A204.1 (cell line): ENCODE measurements around the gene RASGRF2.
"Not testable (repeated sequence)": the region's sequence is repeated elsewhere in the genome, so short reads cannot be mapped to it uniquely, and the experiment has no call there.

Experiments
- FAIRE-seq: peaks from 2 replicates; lab custom pipeline; 2012; peaks lifted over from hg19 to GRCh38; lab: Jason Lieb, UNC

RASGRF2 gene

DNA sequence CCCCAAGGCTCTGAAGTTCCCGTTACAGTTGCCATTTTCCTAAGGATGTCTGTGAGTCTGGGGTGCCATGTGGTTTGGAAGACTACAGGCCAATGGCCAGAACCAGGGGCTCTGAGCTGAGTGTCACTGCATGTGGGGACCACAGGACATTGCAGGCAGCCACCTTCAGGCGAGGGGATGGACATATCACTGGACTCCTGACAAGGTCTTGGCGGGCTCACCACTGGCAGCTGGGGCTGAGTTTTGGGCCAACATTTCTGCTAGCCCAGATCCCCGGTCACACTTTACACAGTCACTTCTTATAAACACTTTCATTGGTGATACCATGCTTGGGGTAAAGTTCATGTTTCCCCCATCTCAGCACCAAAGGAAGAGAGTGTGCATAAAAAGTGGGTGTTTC, 109.8 kb downstream of the RASGRF2 start:
- no peak for FAIRE-seq

- FAIRE-seq: no peak
Observed at GRCh38 chr5:81070571-81071255, 110.5 kb downstream of the RASGRF2 start.

- no peak for FAIRE-seq
Observed at GRCh38 chr5:81075041-81075440, 114.9 kb downstream of the RASGRF2 start.

DNA sequence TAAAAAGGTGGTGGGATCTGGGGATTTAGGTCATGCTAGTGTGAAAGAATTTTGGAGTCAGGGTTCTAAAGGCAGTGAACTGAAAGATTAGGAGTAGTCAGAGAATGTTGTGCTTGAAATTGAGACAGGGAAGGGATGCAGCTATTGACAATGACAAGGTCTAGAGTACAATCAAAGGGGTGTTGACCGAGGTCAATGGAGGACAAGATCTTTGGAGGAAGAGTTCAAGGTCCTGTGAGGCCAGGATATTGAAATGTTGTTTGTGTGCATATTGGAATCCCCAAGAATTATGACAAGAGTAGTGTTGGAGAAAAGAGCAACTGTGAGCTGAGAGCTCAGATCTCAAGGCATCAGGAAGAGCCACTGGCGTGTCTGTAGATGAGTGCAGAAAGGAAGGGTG, 116.9 kb downstream of the RASGRF2 start:
- no peak for FAIRE-seq

DNA sequence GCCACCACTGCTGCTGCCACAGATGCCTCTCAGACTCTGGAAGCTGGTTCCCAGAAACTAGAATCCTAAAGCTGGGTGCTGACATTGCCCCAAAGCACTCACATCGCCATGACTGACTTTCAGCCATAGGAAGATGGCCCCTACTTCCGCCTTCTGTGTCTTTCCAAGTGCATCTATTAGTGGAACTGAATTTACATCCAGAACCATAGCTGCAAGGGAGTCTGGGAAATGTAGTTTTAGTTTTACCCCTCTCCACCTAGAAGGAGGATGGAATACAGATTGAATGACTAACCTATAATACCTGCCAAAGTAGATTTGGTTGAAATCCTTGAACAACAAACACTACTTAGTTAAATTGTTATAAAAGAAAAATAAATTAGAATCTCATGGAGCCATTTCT, 118.8 kb downstream of the RASGRF2 start:
- FAIRE-seq: no peak

GRCh38 chr5:81080809-81081460, 120.8 kb downstream of the RASGRF2 start:
- no peak for FAIRE-seq

DNA sequence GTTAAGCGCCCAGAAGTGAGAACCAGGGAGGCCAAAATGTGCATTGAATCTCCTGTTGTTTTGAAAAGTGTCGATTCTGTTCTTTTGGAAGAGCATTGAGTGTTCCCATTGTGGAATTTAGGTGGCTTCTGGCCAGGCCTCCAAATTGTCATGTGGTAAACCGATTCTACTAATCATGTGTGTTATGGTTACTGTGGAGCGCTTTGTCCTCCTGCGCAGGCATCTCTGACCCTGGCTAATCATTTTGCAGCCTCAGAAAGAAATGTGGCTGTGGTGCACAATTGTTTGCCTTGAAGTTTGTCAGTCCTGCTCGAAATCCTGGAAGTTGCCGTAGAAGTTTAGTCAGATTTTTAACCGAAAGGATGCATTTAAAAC, 121.3 kb downstream of the RASGRF2 start:
- no peak for FAIRE-seq

GRCh38 chr5:81086881-81087281, 126.7 kb downstream of the RASGRF2 start:
- FAIRE-seq: no peak

DNA sequence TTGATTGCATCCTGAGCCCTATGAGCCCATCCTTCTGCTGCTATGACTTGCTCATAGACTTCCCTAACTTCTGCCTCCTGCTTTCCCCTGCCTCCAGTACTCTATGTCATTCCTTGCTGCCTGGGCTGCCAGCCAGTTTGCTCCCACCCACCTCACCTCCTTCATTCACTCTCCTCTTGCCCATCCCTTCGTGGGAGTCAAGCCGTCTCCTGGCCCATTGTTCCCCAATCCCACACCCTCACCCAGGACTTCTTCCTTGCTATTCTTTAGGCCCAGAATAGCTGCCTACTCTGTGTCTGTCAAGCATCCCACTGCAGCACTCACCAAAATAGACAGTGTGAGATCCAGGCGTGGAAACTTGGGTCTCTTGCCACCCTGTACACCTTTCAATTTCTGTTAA, 131.0 kb downstream of the RASGRF2 start:
- no peak for FAIRE-seq

DNA sequence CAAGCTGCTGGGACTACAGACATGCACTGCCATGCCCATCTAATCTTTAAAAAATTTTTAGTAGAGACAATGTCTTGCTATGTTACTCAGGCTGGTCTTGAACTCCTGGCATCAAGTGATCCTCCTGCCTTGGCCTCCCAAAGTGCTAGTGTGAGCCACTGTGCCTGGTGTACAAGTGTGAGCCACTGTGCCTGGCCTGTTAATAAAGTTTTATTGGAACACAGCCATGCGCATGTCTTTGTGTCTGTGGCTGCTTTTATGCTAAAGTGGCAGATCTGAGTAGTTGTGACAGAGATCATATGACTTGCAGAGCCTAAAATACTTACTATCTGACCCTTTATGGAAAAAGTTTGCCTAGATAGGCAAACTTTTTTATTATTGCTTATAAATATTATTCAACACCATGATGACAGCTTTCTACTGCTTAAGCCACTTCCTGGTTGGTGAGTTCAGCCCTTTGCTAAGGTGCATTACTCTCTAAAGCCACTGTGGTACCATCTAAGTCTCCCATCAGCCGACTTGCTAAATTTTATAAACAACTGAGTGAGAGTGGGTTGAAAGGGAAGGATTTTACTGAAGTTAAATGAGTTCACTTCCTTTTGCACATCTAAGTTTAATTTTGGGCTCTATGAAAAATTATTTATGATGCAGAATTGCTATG, 133.5 kb downstream of the RASGRF2 start:
- no peak for FAIRE-seq

- no peak for FAIRE-seq
Observed at GRCh38 chr5:81095835-81096234, 135.7 kb downstream of the RASGRF2 start.

DNA sequence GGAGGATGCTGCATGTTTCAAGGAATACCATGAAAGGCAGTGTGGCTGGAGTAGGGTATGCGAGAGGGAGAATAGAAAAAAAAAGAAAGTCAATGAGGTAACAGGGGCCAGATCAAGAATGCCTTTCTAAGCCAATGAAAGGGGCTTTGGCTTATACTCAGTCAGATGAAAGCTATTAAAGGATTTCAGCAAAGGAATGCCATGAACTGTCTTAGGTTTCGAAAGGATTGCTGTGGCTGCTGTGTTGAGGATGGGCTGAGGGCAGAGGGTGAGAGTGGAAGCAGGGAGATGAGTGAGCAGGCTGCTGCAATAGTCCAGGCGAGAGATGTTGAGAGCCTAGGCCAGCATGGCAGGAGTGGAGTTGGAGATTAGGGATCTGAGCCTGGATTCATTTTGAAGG, 137.6 kb downstream of the RASGRF2 start:
- no peak for FAIRE-seq

DNA sequence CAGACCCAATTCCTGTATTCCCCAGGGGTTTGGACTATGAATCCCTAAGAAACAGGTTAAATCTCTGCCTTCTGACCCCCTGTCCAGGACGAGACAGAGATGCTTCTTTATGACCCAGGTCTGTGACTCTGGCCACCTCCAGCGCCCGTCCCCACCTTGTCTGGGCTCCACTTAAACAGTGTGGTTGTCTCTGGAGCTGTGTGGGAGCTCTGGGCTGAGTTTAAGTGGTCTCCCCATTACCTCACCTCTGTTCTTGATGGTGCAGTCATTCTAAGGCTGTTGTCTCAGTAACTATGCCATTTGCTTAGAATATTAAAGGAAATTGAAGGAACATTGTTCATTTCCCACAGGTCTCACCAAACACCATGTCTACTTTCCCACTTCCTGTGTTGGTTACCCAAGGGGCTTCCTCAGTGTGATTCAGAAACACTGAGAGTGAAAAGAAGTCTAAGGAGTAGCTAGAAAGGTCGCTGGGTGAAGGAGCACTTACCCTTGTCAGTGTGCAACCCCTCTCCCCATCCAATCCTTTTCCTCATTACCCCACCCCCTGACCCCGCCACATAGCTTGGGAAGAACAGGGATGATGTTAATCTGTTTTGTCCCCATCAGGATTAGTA, 145.2 kb downstream of the RASGRF2 start:
- FAIRE-seq: no peak

DNA sequence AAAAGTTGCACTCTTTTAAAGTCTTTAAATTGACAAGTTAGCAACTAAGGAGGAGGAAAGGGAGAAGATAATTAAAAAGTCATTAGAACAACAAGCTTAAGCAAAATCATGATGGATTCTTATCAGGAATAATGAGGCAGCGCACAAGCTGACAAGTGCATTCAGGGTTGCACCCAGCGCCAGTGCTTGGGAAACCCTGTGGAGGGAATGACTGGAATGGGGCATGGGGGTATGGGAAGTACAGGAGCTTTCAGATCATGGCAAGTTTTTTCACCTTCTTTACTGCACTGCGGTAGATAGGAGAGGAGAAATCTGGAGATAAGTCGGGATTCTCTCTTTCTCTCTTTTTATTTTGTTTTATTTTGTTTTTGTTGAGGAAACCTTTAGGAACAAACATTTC, 155.1 kb downstream of the RASGRF2 start:
- FAIRE-seq: no peak

DNA sequence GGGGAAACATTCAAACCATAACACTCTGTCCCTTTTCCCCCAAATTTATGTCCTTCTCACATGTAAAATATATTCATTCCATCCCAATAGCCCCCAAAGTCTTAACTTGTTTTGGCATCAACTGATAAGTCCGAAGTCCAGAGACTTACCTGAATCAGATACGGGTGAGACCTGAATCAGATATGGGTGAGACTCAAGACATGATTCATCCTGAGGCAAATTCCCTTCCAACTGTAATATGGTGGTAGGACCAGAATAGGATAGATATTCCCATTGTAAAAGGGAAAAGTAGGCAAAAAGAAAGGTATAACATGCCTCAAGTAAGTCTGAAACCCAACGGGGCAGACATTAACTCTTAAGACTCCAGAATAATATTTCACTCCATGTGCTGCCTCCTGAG, 157.4 kb downstream of the RASGRF2 start:
- no peak for FAIRE-seq

- FAIRE-seq: no peak
Observed at GRCh38 chr5:81121273-81121672, 161.1 kb downstream of the RASGRF2 start.

GRCh38 chr5:81121836-81122630, 161.9 kb downstream of the RASGRF2 start:
- FAIRE-seq: no peak

GRCh38 chr5:81124689-81125088, 164.5 kb downstream of the RASGRF2 start:
- not testable (repeated sequence) for FAIRE-seq

GRCh38 chr5:81125959-81126358, 165.8 kb downstream of the RASGRF2 start:
- FAIRE-seq: no peak

- no peak for FAIRE-seq
Observed at GRCh38 chr5:81128416-81128815, 168.3 kb downstream of the RASGRF2 start.

- FAIRE-seq: no peak
Observed at GRCh38 chr5:81132381-81132780, 172.2 kb downstream of the RASGRF2 start.

DNA sequence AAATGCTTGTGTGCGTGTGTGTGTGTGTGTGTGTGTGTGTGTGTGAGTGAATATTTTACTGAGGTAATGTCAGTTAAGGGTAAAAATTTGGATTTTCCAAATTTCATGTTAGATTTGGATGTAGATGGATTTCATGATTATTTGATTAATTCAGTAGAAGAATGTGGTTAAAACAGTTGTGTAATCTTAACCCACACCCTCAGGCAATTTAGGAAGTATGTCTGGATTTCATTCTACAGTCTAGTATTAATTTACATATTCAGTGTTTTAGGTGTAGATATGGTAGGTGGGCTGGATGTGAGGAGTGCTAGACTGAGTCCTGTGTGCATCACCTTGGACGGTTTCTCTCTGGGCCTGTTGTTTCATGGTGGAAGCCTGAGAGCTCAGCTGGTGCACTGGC, 173.9 kb downstream of the RASGRF2 start:
- no peak for FAIRE-seq
